DND-41 (cell line): ENCODE results near the gene TMEM106C.

Source experiments
- ATAC-seq: fragments of 200-7000 bp; cut with Tn5 transposase; 3 replicates; pipeline ENCODE4 v1.9.1; 2021; ENCODE audit warnings: low read depth; ENCODE audit not compliant: insufficient read depth
- DNase-seq: peaks from one replicate; pipeline ENCODE4 v3.0.0-alpha.2; 2020
- H2AFZ ChIP-seq: 2 replicates; pipeline ENCODE4 v1.6.0; 2012; ENCODE audit warnings: low read depth, low read length
- H3K27ac ChIP-seq: 2 replicates; pipeline ENCODE4 v1.5.1; 2012; ENCODE audit warnings: low read length, inconsistent platforms
- H3K27me3 ChIP-seq: fragments of 200-600 bp; sonication (generic); 2 replicates; pipeline ENCODE4 v1.6.0; 2012; ENCODE audit warnings: low read length, mild to moderate bottlenecking, inconsistent platforms; ENCODE audit not compliant: insufficient read depth, poor library complexity
- H3K36me3 ChIP-seq: 2 replicates; pipeline ENCODE4 v1.5.1; 2012; ENCODE audit warnings: low read length, inconsistent platforms; ENCODE audit not compliant: insufficient read depth
- H3K4me1 ChIP-seq: 2 replicates; pipeline ENCODE4 v1.5.1; 2012; ENCODE audit warnings: mild to moderate bottlenecking, low read length; ENCODE audit not compliant: insufficient read depth
- H3K4me2 ChIP-seq: 2 replicates; pipeline ENCODE4 v1.6.0; 2012; ENCODE audit warnings: mild to moderate bottlenecking, moderate library complexity, low read length, inconsistent platforms; ENCODE audit not compliant: insufficient read depth
- H3K4me3 ChIP-seq, 2 experiments: fragments of 200-600 bp in 1 of 2; shearing (Covaris generic) in 1 of 2; 2 replicates each; pipeline ENCODE4 v1.5.1; 2012 to 2016; ENCODE audit warnings: inconsistent platforms in 2 of 2, low read length in 2 of 2, mild to moderate bottlenecking in 2 of 2, low read depth in 1 of 2, moderate library complexity in 1 of 2
- H3K79me2 ChIP-seq: 2 replicates; pipeline ENCODE4 v1.6.0; 2012; ENCODE audit warnings: low read length, inconsistent platforms; ENCODE audit not compliant: insufficient read depth
- H3K9ac ChIP-seq: 2 replicates; pipeline ENCODE4 v1.6.0; 2012; ENCODE audit warnings: low read depth, mild to moderate bottlenecking, inconsistent platforms, low read length, moderate library complexity
- H3K9me3 ChIP-seq: 2 replicates; pipeline ENCODE4 v1.5.1; 2012; ENCODE audit warnings: low read length, moderate library complexity, mild to moderate bottlenecking, inconsistent platforms; ENCODE audit not compliant: insufficient read depth, severe bottlenecking
- H4K20me1 ChIP-seq: 2 replicates; pipeline ENCODE4 v1.6.0; 2012; ENCODE audit warnings: low read length; ENCODE audit not compliant: insufficient read depth
- EZH2 ChIP-seq: IDR thresholded peaks from 3 replicates; pipeline ENCODE4 v1.6.1; 2012; ENCODE audit warnings: borderline replicate concordance, low read depth, mild to moderate bottlenecking, moderate library complexity, low read length, inconsistent platforms; ENCODE audit not compliant: severe bottlenecking
- TF ChIP-seq, protein P1 (sequence below): IDR thresholded peaks from 2 replicates; pipeline ENCODE4 v1.5.1; 2012; ENCODE audit warnings: borderline replicate concordance, low read length, moderate library complexity, mild to moderate bottlenecking; ENCODE audit not compliant: poor library complexity, severe bottlenecking; ENCODE audit errors: extremely low read depth

TMEM106C gene

DNA sequence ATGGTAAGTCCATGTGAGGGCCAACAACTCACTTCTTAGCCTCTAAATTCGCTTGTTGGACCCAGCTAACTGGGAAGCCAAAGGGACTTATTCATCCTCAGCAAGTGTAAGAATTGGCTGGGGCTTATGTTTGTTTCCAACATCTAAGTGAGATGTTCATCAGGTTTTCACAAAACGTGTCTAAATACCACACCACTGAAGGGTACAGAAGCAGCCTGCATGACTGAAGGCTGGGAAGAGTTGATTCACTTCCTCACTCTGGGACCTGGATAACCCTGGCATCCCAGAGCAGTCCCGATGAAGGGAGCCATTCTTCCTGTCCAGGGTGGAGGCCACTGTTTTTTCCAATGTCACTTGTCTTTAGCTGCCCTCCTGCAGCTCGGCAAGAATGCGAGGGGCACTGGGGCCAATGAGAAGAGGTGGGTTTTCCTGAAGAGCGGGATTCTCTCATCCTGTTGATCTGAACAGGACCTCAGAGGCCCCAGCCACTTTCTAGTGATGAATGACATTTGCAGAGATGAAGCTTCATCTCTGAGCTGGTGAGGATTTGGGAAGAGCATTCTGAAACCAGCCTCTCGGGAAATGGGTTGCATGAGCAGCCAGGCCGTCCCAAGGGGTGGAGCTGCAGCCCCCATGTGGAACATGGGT is 53.1 kb downstream of the TMEM106C start:
- TF ChIP-seq, protein P1, sequence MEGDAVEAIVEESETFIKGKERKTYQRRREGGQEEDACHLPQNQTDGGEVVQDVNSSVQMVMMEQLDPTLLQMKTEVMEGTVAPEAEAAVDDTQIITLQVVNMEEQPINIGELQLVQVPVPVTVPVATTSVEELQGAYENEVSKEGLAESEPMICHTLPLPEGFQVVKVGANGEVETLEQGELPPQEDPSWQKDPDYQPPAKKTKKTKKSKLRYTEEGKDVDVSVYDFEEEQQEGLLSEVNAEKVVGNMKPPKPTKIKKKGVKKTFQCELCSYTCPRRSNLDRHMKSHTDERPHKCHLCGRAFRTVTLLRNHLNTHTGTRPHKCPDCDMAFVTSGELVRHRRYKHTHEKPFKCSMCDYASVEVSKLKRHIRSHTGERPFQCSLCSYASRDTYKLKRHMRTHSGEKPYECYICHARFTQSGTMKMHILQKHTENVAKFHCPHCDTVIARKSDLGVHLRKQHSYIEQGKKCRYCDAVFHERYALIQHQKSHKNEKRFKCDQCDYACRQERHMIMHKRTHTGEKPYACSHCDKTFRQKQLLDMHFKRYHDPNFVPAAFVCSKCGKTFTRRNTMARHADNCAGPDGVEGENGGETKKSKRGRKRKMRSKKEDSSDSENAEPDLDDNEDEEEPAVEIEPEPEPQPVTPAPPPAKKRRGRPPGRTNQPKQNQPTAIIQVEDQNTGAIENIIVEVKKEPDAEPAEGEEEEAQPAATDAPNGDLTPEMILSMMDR, result no peak
- no peak for TF ChIP-seq EZH2
- Histone ChIP-seq H3K4me3 (no peak overlapping the region), H3K4me1 (no peaks in the 10 kb centered on the region), H3K9ac (no peak overlapping the region), H4K20me1 (no peaks in the 10 kb centered on the region), H3K4me2 (no peak overlapping the region), H3K27me3 (peaks cover 30% of the 10 kb centered on the region), H3K36me3 (no peaks in the 10 kb centered on the region), H3K27ac (no peak overlapping the region), H3K79me2 (no peaks in the 10 kb centered on the region), H3K9me3 (no peaks in the 10 kb centered on the region), H2AFZ (no peak overlapping the region)
- ATAC-seq, result no peak
- no peak for DNase-seq

- Histone ChIP-seq H4K20me1 (no peaks in the 10 kb centered on the region), H3K36me3 (no peaks in the 10 kb centered on the region), H3K79me2 (no peaks in the 10 kb centered on the region), H3K9me3 (no peaks in the 10 kb centered on the region), H3K4me1 (no peaks in the 10 kb centered on the region), H3K27me3 (peaks cover 35% of the 10 kb centered on the region), H3K9ac (no peak overlapping the region), H3K4me2 (no peak overlapping the region), H3K4me3 (no peak overlapping the region), H2AFZ (no peak overlapping the region), H3K27ac (no peak overlapping the region)
- no peak for TF ChIP-seq EZH2
- TF ChIP-seq, protein P1, result no peak
- ATAC-seq (no peak), DNase-seq (no peak)
Measured at GRCh38 chr12:48017496-48017895, 54.1 kb downstream of the TMEM106C start.

GRCh38 chr12:48017921-48018617 is 54.7 kb downstream of the TMEM106C start:
- Histone ChIP-seq H3K36me3 (no peaks in the 10 kb centered on the region), H3K4me1 (no peaks in the 10 kb centered on the region), H2AFZ (no peak overlapping the region), H3K79me2 (no peaks in the 10 kb centered on the region), H3K4me2 (no peak overlapping the region), H4K20me1 (no peaks in the 10 kb centered on the region), H3K27me3 (peaks cover 35% of the 10 kb centered on the region), H3K4me3 (no peak overlapping the region), H3K9me3 (no peaks in the 10 kb centered on the region), H3K9ac (no peak overlapping the region), H3K27ac (no peak overlapping the region)
- no peak for DNase-seq
- TF ChIP-seq, protein P1, result no peak
- TF ChIP-seq EZH2, result no peak
- ATAC-seq, result no peak
